Smooth muscle cell of the brain vasculature (primary cell): ENCODE measurements around the gene MREG.
A peak's percentile ranks its signal among the peaks of the same experiment; 100 is the strongest.
"Not testable (repeated sequence)": the region's sequence is repeated elsewhere in the genome, so short reads cannot be mapped to it uniquely, and the experiment has no call there.

Source experiments
- DNase-seq: peaks from one replicate; pipeline ENCODE4 v3.0.0-alpha.2; 2012; ENCODE audit warnings: low read depth, low spot score

Gene MREG

DNA sequence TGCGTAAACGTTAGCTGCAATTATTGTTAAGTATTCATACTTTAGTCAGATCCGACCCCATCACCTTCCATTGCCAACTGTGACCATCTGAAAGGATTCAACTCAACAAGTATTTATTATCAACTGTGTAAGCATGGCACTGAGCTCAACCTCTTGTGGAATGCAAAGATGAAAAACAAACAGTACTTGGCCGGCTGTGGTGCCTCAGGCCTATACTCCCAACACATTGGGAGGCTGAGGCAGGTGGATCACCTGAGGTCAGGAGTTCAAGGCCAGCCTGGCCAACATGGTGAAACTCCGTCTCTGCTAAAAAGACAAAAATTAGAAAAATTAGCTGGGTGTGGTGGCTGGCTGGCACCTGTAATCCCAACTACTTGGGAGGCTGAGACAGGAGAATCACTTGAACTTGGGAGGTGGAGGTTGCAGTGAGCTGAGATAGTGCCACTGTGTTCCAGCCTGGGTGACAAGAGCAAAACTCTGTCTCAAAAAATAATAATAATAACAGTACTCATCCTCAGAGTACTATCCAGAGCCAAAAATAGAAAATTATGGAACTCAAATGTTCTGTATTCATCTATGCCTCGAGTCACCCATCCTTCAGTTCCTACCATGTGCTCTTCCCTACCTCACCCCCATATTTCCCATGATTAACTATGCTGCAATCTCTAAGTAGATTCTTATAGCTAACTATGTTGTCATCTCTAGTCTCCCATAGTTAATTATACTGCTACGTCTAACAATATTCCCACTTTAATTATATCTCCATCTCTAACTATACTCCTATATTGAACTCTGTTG, 8.6 kb upstream of the MREG start:
- DNase-seq = no peak

DNA sequence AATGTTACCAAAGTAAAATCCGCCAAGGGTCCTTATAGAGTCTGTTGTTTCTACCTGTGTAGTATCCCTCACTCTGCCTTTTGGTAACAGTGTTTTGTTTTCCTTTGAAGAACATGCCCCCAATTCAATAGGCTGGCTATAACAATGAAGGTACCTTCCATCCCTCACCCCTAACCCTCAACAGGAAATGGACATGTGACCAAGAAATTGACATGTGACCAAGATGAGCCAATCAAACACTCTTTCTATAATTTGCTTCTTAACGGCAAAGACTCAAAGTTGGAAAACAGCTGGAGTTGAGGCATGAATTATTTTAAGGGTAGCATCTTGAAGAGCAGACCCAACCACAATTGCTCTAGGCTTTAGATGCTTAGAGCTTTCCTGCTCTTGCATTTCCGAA, 5.4 kb upstream of the MREG start:
- no peak for DNase-seq

DNA sequence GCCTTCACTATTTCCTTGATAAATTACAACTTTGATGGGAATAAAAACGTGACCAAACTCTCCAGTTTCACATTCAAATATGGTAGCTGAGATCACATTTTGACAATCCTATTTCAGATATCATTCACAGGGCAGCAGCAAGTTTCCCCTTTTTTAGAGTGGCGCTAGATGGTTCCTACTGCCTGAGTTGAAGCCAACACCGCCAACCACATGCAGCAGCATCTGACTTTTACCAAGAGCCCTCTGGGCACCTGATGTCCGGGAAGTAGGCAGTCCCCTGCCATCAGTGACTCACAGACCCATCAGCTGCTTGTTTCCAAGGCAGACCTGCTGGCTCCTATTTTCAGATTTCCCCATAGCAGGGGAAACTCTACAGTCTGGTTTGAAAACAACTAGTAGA, 4.0 kb upstream of the MREG start:
- DNase-seq = no peak

DNA sequence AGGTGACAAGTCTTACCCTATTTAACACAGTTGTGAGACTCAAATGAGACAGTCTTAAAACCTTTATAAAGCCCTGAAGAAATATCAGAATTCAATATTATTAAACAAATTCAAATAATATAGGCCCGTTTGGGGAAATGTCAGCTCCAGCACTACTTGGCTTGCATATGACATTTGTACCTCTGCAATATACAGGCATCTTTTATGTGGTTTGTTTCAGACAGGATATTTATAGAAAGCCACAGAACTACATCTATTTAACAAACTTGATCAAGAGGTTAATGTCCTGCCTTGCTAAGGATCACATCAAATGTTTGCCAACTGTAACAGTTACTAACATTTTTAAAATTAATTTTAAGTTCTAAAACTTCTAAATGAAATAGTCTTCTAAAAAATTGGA, 3.2 kb upstream of the MREG start:
- DNase-seq = no peak

DNA sequence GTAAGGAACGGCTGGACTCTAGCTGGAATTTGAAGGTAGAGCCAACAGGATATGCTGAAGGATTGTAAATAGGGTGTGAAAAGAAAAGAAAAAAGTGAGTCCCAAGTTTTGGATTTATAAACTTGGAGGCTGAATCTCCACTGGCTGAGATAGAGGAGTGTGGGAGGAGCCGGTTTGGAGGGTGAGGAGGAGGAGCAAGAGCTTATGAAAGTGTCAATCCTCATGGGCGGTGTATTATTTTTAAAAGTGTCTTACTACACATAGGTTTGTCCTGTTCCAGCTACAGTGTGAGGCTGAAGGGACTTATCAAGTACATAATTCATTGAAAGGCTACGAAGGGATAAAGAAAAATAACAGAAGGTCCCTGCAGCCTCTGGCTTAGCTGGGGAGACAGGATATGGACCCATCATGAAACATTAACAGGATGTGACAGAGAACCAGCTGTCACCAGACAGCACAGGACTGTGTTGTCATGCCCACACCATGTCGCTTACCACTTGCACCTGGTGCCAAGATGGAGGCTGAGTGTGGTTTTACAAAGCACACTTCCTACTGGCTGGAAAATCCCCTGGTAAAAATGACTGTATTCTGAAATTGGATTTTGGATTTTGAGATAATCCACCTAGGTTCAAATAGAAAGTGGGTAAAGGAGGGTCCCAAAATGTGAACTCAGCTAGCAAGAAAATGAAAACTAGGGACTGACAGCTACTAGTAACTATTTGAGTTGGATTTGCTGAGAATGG, 2.5 kb upstream of the MREG start:
- DNase-seq = no peak

DNA sequence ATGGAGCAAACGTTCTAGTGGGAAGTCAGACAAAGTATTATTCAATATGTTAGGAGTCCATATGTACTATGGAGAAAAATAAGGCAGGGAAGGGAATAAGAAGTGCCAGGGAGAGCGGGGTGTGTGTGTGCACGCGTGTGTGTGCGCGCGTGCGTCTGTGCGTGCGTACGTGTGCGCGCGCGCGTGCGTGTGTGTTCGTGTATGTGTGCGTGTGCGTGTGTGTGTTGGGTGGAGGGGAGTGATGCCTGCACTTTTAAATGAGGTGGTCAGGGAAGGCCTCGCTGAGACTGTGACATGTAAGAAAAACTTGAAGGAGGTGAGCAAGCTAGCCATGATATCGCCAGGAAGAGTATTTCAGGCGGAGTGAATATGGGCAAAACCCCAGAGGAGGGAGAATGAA, 1.6 kb upstream of the MREG start:
- no peak for DNase-seq

DNA sequence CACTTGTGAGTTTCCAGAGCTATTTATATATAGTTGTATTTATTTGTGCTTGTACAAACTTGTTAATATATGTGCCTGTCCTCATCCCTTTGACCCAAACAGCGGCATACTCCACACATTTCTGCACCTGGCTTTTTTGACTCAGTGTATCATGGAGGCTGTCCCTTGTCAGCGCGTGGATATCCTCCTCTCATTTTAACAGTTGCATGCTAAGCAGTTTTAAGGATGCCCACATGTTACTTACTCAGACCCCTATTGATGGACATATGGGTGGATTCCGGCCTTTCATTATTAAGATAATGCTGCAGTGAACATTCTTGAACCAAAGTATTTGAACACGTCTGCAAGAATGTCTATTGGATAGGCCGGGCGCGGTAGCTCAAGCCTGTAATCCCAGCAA, 655 bp upstream of the MREG start:
- DNase-seq = no peak

DNA sequence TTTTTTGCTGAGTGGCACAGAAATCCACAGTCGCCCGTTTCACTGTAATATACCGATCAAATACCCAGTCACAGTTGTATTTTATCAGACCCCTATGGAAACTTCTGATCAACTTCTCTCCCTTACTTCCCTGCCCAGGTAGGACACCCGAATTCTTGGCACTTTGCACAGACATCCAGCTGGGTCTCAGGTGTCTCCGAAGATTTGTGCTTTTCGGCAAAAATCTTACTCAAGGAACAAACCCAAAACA, 596 bp downstream of the MREG start:
- no peak for DNase-seq

DNA sequence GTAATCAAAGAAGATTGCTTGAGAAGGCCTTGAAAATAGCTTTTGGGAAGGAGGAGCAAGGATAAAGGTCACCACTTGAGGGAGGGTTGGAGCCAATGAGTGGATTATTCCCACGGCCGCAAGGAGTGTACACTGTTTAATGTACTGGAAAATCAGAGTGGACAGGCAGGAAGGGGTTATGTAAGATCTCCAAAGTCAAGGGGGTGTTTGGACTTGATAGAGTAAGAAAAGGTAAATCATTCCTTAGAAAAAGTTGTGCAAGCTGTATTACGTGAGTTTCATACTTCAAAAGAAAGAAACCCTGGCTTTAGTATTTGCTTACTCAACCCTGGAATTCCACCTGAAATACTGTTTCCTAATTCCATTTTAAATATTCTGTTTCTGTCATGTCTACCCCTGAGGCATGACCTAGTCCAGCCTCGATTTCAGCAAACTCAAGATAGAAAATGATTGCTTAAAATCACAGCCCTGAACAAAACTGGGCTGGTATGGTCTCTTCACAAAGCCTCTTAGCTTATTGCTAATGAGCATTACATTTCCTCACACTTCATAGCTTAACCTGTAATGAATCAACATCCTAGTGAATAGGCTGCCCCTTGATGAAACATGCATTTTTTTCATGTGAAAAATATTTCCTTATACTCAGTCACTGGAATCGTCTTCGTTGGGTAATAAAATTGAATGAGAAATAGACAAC, 1.1 kb downstream of the MREG start:
- no peak for DNase-seq

DNA sequence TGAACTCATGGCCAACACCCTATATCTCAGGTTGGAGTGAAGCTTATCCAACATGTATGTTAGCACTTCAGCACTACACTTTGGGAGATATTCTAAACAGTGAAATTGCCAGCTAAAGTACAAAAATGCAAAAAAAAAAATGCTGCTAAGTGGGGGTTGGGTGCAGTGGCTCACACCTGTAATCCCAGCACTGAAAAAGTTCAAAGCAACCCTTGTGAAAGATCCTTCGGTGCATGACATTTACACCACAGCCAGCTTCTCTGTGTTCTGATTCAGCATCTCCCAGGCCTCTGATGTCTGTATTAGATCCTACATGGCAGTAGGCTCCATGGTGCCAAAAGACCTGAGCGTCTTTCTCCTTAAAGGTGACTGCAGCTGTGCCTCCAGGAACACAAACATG, 4.1 kb downstream of the MREG start:
- DNase-seq = not testable (repeated sequence)

DNA sequence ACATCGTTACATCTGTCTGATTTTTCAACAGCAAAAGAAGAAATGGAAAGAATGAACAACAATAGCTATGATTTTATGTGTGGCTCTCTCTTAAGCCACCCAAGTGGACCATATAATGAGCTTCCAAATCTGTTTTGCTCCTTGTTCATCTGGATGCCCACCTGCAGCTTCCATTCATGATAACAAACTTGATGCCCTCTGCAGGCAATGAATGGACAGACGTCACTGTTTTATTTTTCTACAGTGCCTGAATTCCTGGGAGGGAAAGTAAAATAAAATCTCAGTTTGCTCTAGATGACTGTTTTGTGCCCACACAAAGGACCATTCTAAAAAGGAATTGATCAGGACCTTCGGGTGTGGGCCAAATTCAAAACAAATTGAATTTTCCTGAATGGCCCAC, 5.0 kb downstream of the MREG start:
- no peak for DNase-seq

DNA sequence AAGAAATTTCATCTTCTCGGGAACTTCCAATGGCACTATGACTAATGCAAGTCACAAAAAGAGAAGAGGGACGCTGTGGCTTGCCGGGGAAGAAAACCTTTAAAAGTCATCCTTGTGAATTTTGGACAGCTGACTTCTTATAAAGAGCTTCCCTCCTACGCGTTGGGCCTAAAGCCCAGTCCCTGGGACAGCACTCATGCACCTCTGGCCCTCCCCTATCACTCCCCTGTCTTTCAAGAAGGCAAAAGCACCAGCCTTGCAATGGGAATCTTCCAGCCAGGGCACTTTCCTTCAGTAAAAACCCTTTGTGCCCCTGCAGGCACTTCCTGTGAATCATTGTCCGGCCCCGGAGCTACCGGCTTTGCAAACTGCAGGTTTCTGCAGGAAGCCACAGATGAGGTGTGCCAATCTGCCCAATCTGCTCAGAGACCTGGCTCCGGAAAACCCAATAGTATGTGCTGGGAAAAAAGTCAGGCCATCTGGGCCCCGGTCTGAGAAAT, 7.1 kb downstream of the MREG start:
- no peak for DNase-seq

DNA sequence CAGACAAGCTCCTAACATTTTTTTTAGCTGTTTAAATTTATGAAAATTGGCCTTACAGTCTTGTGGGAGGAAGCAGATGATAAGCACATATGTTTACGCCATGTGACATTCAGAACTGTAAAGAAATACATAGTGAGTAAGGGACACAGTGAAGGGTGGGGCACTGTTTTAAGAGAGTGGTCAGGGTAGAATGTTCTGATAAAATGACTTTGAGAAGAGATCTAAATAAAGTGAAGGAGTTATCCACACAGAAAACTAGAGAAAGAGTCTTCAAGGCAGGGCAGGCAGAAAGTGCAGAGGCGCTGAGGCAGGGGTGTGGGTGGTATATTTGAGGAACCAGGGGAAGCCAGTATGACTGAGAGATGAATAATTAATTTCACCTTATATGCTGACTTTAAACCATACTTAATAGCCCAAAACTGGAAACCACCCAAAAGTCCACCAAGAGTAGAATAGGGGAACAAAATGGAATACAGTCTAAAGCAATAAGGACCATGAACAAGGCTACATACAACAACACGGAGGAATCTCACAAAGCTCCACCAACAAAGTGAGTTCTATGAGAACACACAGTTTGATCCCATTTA, 8.6 kb downstream of the MREG start:
- no peak for DNase-seq

DNA sequence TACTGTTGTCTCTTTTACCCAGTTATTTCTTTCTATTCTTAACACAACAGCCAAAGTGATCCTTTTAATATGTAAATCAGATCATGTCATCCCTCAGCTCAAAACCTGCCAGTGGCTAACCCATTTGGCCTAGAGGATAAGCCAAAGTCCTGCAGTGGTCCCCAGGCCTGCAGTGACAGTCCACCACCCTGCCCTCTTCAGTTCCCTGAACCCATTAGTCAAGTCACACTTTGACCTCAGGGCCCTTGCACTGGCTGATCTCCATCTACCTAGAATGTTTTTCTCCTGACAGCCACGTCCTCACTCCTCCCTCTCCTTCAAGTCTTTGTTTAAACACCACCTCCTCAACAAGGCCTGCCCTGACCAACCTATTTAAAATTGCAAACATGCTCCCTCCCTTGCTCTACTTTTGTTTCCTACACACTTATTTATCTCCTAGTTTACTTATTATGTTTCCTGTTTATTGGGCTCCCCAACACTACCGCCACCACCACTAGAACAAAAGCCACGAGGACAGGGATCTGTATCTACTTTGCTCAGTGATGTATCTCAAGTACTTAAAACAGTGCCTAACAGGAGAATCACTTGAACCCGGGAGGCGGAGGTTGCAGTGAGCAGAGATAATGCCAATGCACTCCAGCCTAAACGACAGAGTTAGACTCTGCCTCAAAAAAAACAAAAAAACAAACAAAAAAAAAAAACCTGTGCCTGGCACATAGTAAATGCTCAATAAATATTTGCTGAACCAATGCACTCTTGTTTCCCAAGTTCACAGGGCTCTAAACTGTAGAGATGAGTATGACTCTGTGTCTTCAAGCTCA, 9.3 kb downstream of the MREG start:
- no peak for DNase-seq

DNA sequence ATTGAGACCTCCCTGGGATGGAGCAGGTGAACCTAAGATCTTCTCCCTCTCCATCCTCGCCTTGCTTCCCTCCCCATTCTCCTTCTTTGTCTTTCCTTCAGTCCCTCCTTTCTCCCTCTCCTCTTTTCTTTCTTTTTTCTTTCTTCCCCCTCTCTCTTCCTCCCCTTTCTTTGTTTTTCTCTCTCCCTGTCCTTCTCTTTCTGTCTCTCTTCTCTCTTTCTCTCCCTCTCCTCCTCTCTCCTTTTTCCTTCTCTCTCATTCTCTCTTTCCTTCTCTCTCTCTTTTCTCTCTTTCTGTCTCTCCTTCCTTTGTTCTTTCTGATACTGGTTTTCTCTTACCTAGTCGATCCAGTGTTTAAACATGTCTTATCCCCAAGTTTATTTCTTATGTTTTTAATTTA, 10.7 kb downstream of the MREG start:
- no peak for DNase-seq

DNA sequence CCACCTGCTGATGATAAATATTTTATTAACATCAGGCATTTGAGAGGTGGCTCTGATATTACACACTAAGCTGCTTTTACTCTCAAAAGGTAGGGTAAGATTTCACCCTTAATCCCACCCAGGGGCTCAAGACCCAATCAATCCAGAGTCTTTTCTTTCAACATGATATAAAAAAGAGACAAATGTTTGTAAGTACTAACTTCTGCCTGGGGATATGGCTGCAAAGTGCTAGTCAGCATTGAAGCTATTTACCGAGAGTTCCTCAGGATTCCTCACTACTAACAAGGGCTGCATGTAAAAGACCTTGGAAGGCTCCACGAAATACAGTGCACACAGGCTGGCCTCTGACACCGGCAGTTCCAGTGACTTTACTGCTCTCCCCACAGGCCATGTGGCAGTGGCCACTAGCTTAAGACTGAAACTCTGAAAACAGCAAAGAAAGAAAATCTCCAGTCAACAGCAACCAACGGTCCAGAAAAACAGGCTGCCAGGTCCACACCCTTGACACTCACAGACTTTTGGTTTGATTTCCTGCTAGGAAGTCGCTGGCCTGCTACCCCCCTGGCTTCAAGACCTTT, 11.2 kb downstream of the MREG start:
- no peak for DNase-seq

DNA sequence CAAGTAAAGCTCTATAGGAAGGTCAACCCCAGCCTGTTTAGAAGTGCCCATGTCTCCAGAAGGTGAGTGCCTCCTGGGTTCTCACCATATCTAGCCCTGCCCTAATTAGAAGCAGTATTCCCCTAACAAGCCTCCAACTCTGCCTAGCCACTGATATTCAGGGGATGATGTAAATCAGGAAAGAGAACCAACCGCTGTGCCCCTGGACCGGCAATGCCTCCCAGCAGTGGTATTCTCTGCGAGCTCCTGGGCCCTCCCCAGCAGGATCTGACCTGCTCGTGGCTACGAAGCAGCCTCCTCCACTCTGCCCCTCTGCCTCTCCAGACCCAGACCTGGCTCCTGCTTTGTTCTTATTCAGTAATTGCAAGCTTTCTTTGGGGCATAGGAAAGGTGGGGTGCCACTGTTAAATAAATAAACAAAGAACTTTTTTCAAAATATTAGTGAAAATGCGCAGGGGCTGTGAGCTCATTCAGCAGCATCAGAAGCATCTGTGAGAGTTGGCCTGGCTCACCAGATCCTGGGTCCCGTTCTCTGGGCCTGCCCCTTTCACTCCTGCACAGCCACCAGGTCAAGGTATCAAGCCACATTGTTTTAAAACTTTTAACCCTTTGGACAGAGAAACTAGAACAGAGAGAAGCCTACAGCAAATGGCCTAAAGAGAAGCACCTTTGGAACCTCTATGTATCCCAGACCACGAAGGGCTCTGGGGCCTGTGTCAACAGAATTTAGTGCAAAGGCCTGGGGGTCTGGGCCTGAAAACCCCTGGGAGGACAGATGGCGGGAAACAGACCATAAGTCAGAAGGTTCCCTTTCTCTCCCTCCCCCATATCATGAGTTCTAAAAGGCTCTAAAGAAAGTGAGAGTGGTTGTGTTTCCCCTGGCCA, 11.9 kb downstream of the MREG start:
- peak; percentile 26 for DNase-seq

DNA sequence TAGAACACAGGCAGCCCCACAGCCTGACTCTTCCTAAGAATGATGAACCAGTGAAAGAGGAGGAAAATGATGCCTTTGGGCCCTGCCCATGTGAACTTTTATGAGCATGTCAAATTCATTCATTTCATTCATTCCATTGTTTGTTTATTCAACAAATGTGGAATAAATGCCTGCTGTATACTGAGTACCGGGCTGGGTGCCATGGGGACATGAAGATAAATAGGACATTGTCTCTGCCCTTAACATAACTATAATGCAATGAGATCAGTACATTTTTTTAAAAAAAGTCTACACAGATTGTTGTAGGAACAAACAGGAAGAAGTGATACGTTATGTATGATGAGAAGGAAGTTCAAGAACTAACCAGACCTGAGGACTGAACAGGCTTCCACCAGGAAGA, 14.7 kb downstream of the MREG start:
- no peak for DNase-seq

DNA sequence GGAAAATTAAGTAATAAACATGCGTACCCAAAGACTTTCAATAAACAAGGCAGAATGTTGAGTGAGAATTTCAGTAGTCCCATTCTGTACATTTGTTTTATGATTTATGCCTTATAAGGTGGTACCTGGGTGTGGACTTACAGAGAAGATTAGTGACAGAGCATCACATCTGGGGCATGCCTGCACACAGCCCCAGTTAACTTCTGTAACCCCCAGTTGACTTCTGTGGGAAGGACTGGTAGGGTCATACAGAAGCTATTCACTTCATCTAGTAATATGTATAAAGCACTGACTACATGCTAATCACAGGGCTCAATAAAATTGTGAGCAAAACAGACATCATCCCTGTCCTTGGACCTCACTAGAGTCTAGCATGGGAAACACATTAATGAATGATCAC, 16.1 kb downstream of the MREG start:
- no peak for DNase-seq

DNA sequence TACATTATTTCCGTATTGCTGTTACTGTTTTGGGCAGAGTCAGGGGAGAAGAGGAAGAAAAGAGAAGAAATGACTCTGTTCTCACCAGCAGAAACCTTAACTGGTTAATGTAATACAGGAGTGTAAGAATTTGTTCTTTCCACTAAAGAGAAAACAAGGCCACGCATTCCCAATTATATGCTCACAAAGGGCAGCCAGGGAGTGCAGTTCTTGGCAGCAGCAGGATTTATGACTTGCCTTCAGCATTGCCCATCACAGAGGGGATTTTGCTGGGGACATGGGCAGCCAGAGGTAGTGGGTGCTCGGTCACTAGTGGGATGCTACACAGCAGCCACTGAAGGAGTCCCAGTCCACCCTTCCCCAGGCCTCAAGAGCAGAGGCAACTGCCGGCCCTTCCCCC, 18.4 kb downstream of the MREG start:
- no peak for DNase-seq
